Sigmoid colon (tissue), 7 donors: ENCODE measurements around the gene TM9SF2. TPM values are rescaled to one million over a fixed set of nuclear protein-coding genes. Genes with fewer than 3 reads are reported as not detected.
"Not testable (repeated sequence)": the region's sequence is repeated elsewhere in the genome, so short reads cannot be mapped to it uniquely, and the experiment has no call there.

Experiments used
- DNase-seq: peaks from one replicate; pipeline ENCODE4 v3.0.0-alpha.2; 2019
- H3K27ac ChIP-seq, 4 donors: fragments of 200-600 bp; sonication (generic); one replicate each; pipeline ENCODE4 v1.5.1; 2016 to 2019; ENCODE audit warnings: mild to moderate bottlenecking in 1 of 4
- H3K27me3 ChIP-seq, 3 donors: fragments of 200-600 bp; sonication (generic); one replicate each; pipeline ENCODE4 v1.5.1; 2019; ENCODE audit warnings: mild to moderate bottlenecking in 1 of 3
- H3K36me3 ChIP-seq, 4 donors: fragments of 200-600 bp; sonication (generic); one replicate each; pipeline ENCODE4 v1.5.1; 2016 to 2019
- H3K4me1 ChIP-seq, 4 donors: fragments of 200-600 bp; sonication (generic); one replicate each; pipeline ENCODE4 v1.5.1; 2017 to 2019
- H3K4me3 ChIP-seq, 4 donors: fragments of 200-600 bp; sonication (generic); one replicate each; pipeline ENCODE4 v1.5.1; 2017 to 2019; ENCODE audit warnings: mild to moderate bottlenecking in 2 of 4, moderate library complexity in 1 of 4
- H3K9me3 ChIP-seq, 4 donors: fragments of 200-600 bp in 3 of 4; sonication (generic) in 3 of 4; one replicate each; pipeline versions ENCODE4 v1.5.1 to v1.6.1; 2013 to 2019
- CTCF ChIP-seq, 4 experiments: fragments of 450-650 bp in 3 of 4; fragments of 200-600 bp in 1 of 4; IDR thresholded peaks; one replicate each; pipeline ENCODE4 v1.5.1; 2016 to 2019; ENCODE audit warnings: antibody characterized with exemption in 4 of 4, mild to moderate bottlenecking in 3 of 4, moderate library complexity in 2 of 4
- EP300 ChIP-seq, 4 donors: sonication (generic); formaldehyde crosslinking; IDR thresholded peaks; one replicate each; pipeline ENCODE4 v1.6.1; 2017; ENCODE audit warnings: antibody characterized with exemption in 4 of 4
- POLR2A ChIP-seq, 2 donors: fragments of 450-650 bp; IDR thresholded peaks; one replicate each; pipeline ENCODE4 v1.6.1; 2016; ENCODE audit warnings: antibody characterized with exemption in 2 of 2, mild to moderate bottlenecking in 2 of 2, moderate library complexity in 2 of 2
- POLR2AphosphoS5 ChIP-seq, 4 donors: sonication (generic); formaldehyde crosslinking; IDR thresholded peaks; one replicate each; pipeline ENCODE4 v1.6.1; 2017; ENCODE audit warnings: antibody characterized with exemption in 4 of 4
- WGBS, 2 donors: extraction: QIAGEN DNeasy Blood & Tissue Kit; methylation state at CpG; one replicate each; pipeline ENCODE4 v1.1.7; 2013; 5-methylcytosine and 5-hydroxymethylcytosine counted together
- intact Hi-C: fragments of 100-400 bp; cut with DNase I; formaldehyde crosslinking; loops from one replicate; pipeline ENCODE4 v1.15.1; 2023
- polyA plus RNA-seq, 3 donors: library from polyadenylated mRNA; stranded (reverse); fragments of 200-250 nt; gene quantifications; one replicate each; pipeline ENCODE4 v1.2.3, GENCODE V29; 2013
- total RNA-seq, 4 donors: library from RNA; depleted of rRNA; stranded (reverse); fragments of >200 nt; gene quantifications; one replicate each; pipeline ENCODE4 v1.1.0, GENCODE V29; 2016
- donor health status: healthy with polysubstance abuse.
- donor health status: Bipolar disorder and iron deficiency.
- donor health status: healthy.

Gene TM9SF2
- total RNA-seq (10 to 100 TPM; 60.9 to 75.3 (median 64.5) TPM), polyA plus RNA-seq (100 to 1,000 TPM in 1 of 3 donors, 10 to 100 TPM in 2; 21.6 to 110 (median 42.1) TPM)

DNA sequence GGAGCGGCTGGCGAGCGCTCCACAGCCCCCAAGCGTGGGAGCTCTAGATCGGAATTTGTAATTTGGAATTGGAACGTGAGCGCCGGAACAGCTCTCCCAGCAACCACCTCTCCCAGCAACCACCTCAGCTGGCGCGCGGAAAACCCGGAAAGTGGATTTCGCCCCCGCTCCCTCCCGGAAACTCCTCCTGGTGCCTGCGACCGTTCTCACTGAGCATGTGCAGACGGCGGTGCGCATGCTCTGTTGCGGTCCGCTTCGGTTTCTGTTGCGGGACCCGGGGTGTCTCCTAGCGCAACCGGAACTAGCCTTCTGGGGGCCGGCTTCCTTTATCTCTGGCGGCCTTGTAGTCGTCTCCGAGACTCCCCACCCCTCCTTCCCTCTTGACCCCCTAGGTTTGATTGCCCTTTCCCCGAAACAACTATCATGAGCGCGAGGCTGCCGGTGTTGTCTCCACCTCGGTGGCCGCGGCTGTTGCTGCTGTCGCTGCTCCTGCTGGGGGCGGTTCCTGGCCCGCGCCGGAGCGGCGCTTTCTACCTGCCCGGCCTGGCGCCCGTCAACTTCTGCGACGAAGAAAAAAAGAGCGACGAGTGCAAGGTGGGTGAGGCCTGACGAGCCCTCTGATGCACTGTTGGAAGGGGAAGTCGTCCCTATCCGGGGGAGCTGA, at the start of gene TM9SF2:
Gene TM9SF2, plus strand, starts transcription at position 289 of the 664 bp plus-strand sequence. Its CDS starts 135 bp downstream, at position 424.
- TF ChIP-seq CTCF (IDR thresholded peaks at IDR 0.05) = no peak
- TF ChIP-seq POLR2AphosphoS5 (IDR thresholded peaks at IDR 0.05) = peak; percentile 58 to 90 (median 76)
- peak in 1 of 4 donors; percentile 53 for TF ChIP-seq EP300 (IDR thresholded peaks at IDR 0.05)
- TF ChIP-seq POLR2A (IDR thresholded peaks at IDR 0.05) = peak; percentile 19 to 80
- Histone ChIP-seq H3K36me3 (no peaks in the 10 kb centered on the region), H3K27me3 (no peaks in the 10 kb centered on the region), H3K4me1 (peaks cover 5 to 49% (median 46%) of the 10 kb centered on the region in 4 donors), H3K9me3 (no peaks in the 10 kb centered on the region), H3K4me3 (peak within 1 kb of the TSS; percentile 77 to 88 (median 81)), H3K27ac (peak within 1 kb of the TSS; percentile 89 to 91 (median 90))
- 0 to 1% methylated on average over 55 of the region's 55 CpGs for WGBS, 2 donors
- intact Hi-C loops = loop anchor here (5.0 kb wide), 4 partner anchors 59 to 299 kb away; partner anchors contain the start of genes CLYBL, GPR183 and UBAC2
- DNase-seq = peak; percentile 98

GRCh38 chr13:99454518-99455183, 46.6 kb upstream of the TM9SF2 start:
- H3K36me3 ChIP-seq = no peaks in the 10 kb centered on the region
- TF ChIP-seq EP300 (IDR thresholded peaks at IDR 0.05) (no peak), POLR2AphosphoS5 (IDR thresholded peaks at IDR 0.05) (no peak), CTCF (IDR thresholded peaks at IDR 0.05) (no peak), POLR2A (IDR thresholded peaks at IDR 0.05) (no peak)
- no peaks in the 10 kb centered on the region for H3K4me1 ChIP-seq
- no peaks in the 10 kb centered on the region for H3K27me3 ChIP-seq
- no peak for DNase-seq
- WGBS, 2 donors = 85 to 93% methylated on average over 9 of the region's 9 CpGs
- intact Hi-C loops = no loop called here
- H3K9me3 ChIP-seq = no peaks in the 10 kb centered on the region
- H3K4me3 ChIP-seq = no peak overlapping the region
- no peak overlapping the region for H3K27ac ChIP-seq

DNA sequence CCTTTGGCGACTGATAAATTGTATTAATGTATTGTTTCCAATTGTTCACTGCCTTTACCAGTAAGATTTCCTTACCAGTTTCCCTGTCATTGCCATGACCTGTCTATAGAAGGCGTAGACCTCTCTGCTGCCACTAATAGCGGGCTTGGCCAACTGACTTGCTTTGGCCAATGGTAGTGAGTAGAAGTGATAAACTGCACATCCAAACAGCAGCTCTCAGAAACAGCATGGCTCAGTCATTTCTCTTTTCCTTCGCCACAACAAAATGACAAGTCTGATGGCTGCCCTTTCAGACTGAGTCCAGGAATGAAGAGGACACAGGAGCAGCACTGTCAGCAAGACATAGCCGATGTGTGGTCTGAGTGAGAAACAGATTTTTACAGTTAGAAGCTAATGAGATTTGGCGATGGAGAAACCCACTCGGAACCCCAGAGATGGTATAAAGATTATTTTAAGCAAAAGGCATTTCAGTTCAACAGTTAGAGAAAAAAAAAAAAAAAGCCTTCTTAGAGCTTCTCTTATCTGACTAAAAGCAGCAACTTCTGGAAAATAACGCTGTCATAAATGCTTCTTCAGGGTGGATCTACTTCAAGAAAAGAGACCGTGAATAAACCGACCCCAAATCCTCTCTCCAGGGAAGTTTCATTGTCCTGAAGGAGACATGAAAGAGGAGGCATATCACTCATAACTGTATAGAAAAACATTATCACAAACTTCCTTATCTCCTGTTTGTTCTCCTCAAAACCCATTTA, 42.0 kb upstream of the TM9SF2 start:
- TF ChIP-seq CTCF (IDR thresholded peaks at IDR 0.05) = no peak
- no peak for TF ChIP-seq POLR2A (IDR thresholded peaks at IDR 0.05)
- TF ChIP-seq POLR2AphosphoS5 (IDR thresholded peaks at IDR 0.05) = no peak
- no peak for TF ChIP-seq EP300 (IDR thresholded peaks at IDR 0.05)
- 88 to 89% methylated on average over 10 of the region's 10 CpGs for WGBS, 2 donors
- Histone ChIP-seq H3K27me3 (no peaks in the 10 kb centered on the region), H3K4me1 (no peaks in the 10 kb centered on the region), H3K36me3 (no peaks in the 10 kb centered on the region), H3K4me3 (no peak overlapping the region), H3K9me3 (no peaks in the 10 kb centered on the region), H3K27ac (no peak overlapping the region)
- no peak for DNase-seq
- intact Hi-C loops = no loop called here

- H3K4me1 ChIP-seq, intact Hi-C loops, H3K36me3 ChIP-seq, H3K27ac ChIP-seq, H3K4me3 ChIP-seq, H3K27me3 ChIP-seq, H3K9me3 ChIP-seq, DNase-seq: not testable (repeated sequence)
- 53 to 90% methylated on average over 4 of the region's 4 CpGs for WGBS, 2 donors
Measured at GRCh38 chr13:99460802-99461201, 40.5 kb upstream of the TM9SF2 start.
